Activated effector memory CD4-positive, alpha-beta T cell treated with Interleukin-2 at 50 U/mL for 16 hours (primary cell): Measurements from ENCODE around the gene VWC2.

ENCODE experiments used
- DNase-seq: peaks from one replicate; pipeline ENCODE4 v3.0.0-alpha.2; 2020

VWC2 gene

DNA sequence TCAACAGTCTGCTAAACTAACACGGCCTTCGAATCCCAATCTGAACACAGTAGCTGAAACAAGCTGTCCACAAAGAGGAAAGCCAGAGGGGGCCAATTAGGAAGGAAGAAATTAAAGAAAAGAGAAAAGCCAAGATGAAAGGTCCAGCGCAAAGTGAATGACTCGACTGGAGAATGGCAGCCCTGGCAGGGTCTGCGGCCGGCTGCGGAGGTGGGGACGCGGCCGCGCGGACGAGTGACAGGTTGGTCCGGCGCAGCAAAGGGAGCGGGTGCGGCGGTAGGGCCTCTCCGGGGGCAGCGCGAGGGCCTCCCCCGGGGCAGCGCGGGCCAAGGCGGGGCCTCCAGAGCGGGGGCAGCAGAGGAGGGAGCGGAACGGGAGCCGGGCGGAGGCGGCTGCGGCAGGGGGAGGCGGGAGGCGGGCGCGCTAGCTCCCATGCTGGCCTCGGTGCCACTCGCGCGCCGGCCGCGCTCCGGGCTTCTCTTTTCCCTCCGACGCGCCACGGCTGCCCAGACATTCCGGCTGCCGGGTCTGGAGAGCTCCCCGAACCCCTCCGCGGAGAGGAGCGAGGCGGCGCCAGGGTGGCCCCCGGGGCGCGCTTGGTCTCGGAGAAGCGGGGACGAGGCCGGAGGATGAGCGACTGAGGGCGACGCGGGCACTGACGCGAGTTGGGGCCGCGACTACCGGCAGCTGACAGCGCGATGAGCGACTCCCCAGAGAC lies at the start of gene VWC2:
Gene VWC2 (plus strand): TSS at position 421 of the 718 bp plus-strand sequence. CDS start 1,798 bp downstream, outside the sequence.
- no peak for DNase-seq

DNA sequence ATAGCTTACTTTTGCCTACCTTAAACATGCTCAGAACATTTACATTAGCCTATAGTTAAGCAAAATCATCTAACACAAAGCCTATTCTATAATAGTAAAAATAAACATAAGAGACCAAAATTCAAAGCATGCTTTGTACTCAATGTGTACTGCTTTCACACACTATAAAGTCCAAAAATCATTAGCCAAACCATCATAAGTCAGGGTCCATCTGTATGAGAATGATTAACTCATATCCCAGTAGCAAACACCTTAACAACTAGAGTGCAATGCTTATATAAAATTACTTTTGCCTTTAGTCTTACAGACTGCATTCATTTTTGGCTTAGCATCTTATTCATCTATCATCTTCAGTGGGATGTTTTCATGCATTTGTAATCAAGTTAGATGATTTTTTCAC lies 49.4 kb upstream of the VWC2 start:
- DNase-seq: no peak

DNA sequence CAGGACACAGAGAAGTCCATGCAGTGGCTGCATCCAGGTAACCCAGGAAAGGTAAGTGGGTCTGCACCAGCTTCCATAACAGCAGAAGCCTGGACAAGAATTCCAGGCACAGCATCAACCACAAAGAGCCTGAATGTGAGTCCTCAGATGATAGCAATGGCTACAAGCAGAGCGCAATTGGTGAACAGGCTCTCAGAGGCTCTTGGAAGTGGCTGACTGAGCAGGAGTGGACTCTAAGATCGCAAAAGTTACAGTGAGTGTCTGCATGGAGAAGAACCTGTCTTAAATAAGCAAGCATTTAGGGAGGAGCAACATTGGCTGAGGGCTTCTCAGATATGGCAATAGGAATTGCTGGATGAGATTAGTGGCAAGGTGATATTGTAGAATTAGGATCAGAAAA lies 41.6 kb upstream of the VWC2 start:
- DNase-seq: no peak

DNA sequence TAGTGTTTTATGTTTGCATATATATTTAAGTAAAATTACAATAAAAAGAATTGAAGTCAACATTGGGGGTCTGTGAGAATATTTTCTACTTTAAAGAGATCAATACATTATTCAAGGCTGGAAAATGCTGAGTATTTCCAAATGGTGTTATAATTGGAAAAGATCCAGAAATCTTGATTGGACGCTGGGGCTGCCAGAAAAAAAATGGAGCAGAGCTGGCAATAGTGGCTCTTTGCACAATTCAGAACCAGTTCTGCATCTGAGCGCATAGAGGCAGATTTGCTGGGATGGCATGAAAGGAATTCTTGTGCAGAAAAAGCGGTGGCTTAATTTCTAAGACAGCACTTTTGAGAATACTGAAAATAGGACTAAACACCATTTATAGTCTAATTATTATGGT lies 10.8 kb upstream of the VWC2 start:
- no peak for DNase-seq

- no peak for DNase-seq
These were observed 9.6 kb upstream of the VWC2 start for GRCh38 chr7:49763791-49764190.

GRCh38 chr7:49766966-49767365 lies 6.5 kb upstream of the VWC2 start:
- no peak for DNase-seq

DNA sequence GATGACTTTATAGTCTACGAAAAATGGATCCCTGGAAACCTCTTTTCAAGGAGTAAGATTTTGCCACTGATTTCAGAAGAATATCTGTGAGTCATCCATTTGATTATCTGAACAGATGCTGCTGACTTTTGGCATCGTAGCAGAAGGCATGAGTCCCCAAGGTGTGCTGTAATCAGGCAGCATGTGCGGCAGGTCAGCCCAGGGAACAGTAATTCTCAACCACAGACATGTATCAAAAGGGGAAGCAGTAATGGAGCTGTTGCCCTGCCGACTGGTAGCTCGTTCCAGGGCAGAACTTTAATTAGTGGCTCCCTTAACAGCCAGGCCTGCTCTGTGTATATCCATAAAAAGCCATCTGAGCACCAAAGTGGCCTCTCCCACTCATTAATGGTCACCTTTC lies 5.7 kb upstream of the VWC2 start:
- DNase-seq: no peak

- DNase-seq: no peak
These were observed 5.2 kb upstream of the VWC2 start for GRCh38 chr7:49768254-49768653.

GRCh38 chr7:49768835-49769234 lies 4.6 kb upstream of the VWC2 start:
- DNase-seq: no peak

- no peak for DNase-seq
These were observed 4.1 kb upstream of the VWC2 start for GRCh38 chr7:49769285-49769857.

DNA sequence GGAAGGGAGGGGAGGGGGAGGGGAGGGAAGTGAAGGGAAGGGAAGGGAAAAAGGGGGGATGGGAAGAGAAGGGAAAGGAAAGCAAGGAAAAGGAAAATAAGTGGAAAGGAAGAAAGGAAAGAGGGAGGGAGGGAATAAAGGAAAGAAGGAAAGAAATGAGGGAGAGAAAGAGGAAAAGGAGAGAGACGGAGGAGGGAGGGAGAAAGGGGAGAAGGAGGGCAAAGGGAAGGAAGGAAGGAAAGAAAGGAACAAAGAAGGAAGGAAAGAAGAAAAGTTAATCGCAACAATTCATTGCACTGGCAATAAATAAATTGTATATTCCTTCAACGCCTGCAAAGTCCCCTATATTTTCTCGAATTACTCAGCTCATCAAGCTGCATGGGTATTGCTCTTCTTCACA lies 2.6 kb upstream of the VWC2 start:
- no peak for DNase-seq

GRCh38 chr7:49771427-49772176 lies 1.8 kb upstream of the VWC2 start:
- no peak for DNase-seq

DNA sequence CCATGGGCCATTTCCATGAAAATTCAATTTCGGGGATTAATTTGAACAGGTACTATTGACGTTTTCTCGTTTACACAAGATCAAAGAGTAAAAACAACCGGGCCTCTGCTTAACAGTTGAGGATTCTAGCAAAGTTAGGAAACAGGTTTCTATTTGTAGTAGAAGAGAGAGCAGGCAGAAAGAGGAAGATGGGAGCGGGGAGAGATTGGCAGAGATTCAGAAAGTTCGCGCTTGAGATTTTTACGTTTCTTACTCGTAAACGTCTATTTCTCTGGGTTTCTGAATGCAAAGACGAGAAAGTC lies 571 bp upstream of the VWC2 start:
- no peak for DNase-seq

- no peak for DNase-seq
These were observed 559 bp downstream of the VWC2 start for GRCh38 chr7:49773936-49774458.

- no peak for DNase-seq
These were observed 1.1 kb downstream of the VWC2 start for GRCh38 chr7:49774459-49775064.

- no peak for DNase-seq
These were observed 1.9 kb downstream of the VWC2 start for GRCh38 chr7:49775065-49775948.

DNA sequence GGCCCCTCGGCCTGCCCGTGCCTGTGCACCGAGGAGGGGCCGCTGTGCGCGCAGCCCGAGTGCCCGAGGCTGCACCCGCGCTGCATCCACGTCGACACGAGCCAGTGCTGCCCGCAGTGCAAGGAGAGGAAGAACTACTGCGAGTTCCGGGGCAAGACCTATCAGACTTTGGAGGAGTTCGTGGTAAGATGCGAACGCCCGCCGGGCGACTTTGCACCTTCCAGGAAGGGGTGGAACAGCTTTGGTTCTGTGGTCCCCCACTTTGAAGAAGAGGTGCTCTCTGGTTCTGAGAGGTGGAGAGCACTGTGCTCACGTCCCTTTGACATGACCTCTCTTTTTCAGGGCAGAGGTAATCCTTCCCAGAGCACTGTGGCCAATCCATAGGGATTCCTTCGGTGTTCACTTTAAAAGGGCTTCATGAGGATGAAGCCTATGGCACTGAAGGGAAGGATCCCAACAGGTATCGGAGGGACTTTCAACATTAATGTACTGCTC lies 2.6 kb downstream of the VWC2 start:
- no peak for DNase-seq

DNA sequence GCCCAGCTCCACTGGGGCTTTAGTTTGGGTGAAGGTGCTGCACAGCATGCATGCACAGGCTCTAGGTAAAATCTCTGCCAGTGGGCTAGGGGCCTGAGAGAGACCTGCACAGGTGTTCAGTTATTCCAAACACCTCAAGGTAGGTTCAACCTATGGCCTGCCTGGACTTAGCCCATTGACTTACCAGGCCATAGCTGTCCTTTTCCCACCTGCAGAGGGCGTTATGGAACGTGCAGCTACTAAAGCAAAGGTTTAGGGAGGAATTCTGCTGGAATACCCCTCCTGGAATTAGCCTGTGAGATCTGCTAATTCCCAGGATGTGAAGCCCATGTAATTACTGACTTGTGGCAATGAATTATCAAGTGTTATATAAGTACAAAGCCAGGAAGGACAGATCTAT lies 3.6 kb downstream of the VWC2 start:
- DNase-seq: no peak

GRCh38 chr7:49778731-49779270 lies 5.4 kb downstream of the VWC2 start:
- DNase-seq: no peak

GRCh38 chr7:49780953-49781352 lies 7.5 kb downstream of the VWC2 start:
- DNase-seq: no peak

GRCh38 chr7:49781996-49782395 lies 8.6 kb downstream of the VWC2 start:
- DNase-seq: no peak

DNA sequence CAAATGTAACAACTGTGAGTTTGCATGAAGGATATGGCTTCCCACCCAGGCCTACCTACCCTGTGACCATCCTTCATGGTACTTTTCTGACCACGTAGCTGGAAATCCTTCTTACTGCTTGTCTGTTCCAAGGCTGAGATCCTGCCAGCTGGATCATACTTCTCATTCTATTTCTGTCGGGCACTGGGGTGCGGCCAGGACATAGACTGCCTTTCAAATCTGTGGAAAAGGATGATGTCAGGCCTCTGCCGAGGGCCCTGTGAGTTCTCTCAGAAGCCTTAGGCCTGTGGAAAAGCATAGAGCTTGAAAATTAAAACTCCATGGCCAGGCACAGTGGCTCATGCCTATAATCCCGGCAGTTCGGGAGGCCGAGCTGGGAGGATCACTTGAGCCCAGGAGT lies 10.0 kb downstream of the VWC2 start:
- no peak for DNase-seq
